ENCODE results near the gene LIPE.
A peak's percentile ranks its signal among the peaks of the same experiment; 100 is the strongest.

LIPE gene

DNA sequence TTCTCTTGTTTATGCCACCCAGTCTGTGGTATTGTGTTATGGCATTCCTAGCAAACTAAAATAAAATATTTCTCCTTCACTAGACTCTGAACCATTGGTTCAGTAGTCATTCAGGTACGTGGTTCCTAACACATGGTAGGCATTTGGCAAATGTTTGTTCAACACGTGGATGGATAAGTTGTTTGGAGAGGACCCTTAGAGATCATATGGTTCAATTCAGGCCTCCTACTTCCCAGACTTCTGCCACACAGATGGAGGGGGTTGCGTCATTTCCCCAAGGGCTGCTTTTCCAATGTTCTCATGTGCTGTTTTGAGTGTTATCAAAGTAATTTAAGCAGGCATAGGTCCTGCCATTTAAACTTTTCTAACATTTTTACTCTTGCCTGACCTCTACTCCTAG is 8.8 kb upstream of the LIPE start:
- H3K9me3 ChIP-seq (ENCODE audit: insufficient read depth, low read length, severe bottlenecking) = no peaks in the 10 kb centered on the region
- no peaks in the 10 kb centered on the region for H3K79me2 ChIP-seq (ENCODE audit: insufficient read depth, low read length)
- no peak overlapping the region for H2AFZ ChIP-seq (ENCODE audit: low read depth, low read length)
- TF ChIP-seq, protein P1, sequence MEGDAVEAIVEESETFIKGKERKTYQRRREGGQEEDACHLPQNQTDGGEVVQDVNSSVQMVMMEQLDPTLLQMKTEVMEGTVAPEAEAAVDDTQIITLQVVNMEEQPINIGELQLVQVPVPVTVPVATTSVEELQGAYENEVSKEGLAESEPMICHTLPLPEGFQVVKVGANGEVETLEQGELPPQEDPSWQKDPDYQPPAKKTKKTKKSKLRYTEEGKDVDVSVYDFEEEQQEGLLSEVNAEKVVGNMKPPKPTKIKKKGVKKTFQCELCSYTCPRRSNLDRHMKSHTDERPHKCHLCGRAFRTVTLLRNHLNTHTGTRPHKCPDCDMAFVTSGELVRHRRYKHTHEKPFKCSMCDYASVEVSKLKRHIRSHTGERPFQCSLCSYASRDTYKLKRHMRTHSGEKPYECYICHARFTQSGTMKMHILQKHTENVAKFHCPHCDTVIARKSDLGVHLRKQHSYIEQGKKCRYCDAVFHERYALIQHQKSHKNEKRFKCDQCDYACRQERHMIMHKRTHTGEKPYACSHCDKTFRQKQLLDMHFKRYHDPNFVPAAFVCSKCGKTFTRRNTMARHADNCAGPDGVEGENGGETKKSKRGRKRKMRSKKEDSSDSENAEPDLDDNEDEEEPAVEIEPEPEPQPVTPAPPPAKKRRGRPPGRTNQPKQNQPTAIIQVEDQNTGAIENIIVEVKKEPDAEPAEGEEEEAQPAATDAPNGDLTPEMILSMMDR (IDR thresholded peaks at IDR 0.05; ENCODE audit: borderline replicate concordance, extremely low read depth, low read length, poor library complexity, severe bottlenecking) = no peak
- TF ChIP-seq EZH2 (IDR thresholded peaks at IDR 0.05; ENCODE audit: borderline replicate concordance, low read depth, low read length, severe bottlenecking) = no peak
- no peak overlapping the region for H3K27ac ChIP-seq (ENCODE audit: low read length)
- no peak overlapping the region for H3K9ac ChIP-seq (ENCODE audit: low read depth, low read length)
- no peaks in the 10 kb centered on the region for H3K27me3 ChIP-seq (ENCODE audit: insufficient read depth, low read length, poor library complexity)
- H4K20me1 ChIP-seq (ENCODE audit: insufficient read depth, low read length) = 0 out of 2 replicates have a peak, but pooled peaks cover 2% of the 10 kb centered on the region
- H3K4me2 ChIP-seq (ENCODE audit: insufficient read depth, low read length) = no peak overlapping the region
- H3K4me3 ChIP-seq (ENCODE audit: low read depth in 1 of 2, low read length in 2 of 2) = no peak overlapping the region
- H3K36me3 ChIP-seq (ENCODE audit: insufficient read depth, low read length) = no peaks in the 10 kb centered on the region
- ATAC-seq (ENCODE audit: insufficient read depth, low read depth) (no peak), DNase-seq (no peak)
- H3K4me1 ChIP-seq (ENCODE audit: insufficient read depth, low read length) = no peaks in the 10 kb centered on the region

DNA sequence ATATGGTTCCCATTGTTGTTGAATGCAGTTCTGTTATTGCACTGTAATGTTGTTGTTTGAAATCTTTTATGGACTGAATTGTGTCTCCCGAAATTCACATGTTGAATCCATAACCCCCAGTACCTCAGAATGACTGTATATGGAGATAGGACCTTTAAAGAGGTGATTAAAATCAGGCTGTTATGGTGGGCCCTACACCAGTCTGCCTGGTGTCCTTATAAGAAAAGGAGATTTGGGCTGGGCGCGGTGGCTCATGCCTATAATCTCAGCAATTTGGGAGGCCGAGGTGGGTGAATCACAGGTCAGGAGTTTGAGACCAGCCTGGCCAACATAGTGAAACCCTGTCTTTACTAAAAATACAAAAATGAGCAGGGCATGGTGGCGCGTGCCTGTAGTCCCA is 8.1 kb upstream of the LIPE start:
- Histone ChIP-seq H4K20me1 (ENCODE audit: insufficient read depth, low read length) (no peaks in the 10 kb centered on the region), H3K9me3 (ENCODE audit: insufficient read depth, low read length, severe bottlenecking) (no peaks in the 10 kb centered on the region), H3K27ac (ENCODE audit: low read length) (no peak overlapping the region), H3K27me3 (ENCODE audit: insufficient read depth, low read length, poor library complexity) (no peaks in the 10 kb centered on the region), H3K9ac (ENCODE audit: low read depth, low read length) (no peak overlapping the region), H3K4me3 (ENCODE audit: low read depth in 1 of 2, low read length in 2 of 2) (no peak overlapping the region), H2AFZ (ENCODE audit: low read depth, low read length) (no peak overlapping the region), H3K4me2 (ENCODE audit: insufficient read depth, low read length) (no peak overlapping the region), H3K4me1 (ENCODE audit: insufficient read depth, low read length) (no peaks in the 10 kb centered on the region), H3K79me2 (ENCODE audit: insufficient read depth, low read length) (no peaks in the 10 kb centered on the region), H3K36me3 (ENCODE audit: insufficient read depth, low read length) (no peaks in the 10 kb centered on the region)
- ATAC-seq (ENCODE audit: insufficient read depth, low read depth) = no peak
- TF ChIP-seq, protein P1 (IDR thresholded peaks at IDR 0.05; ENCODE audit: borderline replicate concordance, extremely low read depth, low read length, poor library complexity, severe bottlenecking) = no peak
- TF ChIP-seq EZH2 (IDR thresholded peaks at IDR 0.05; ENCODE audit: borderline replicate concordance, low read depth, low read length, severe bottlenecking) = no peak
- no peak for DNase-seq

DNA sequence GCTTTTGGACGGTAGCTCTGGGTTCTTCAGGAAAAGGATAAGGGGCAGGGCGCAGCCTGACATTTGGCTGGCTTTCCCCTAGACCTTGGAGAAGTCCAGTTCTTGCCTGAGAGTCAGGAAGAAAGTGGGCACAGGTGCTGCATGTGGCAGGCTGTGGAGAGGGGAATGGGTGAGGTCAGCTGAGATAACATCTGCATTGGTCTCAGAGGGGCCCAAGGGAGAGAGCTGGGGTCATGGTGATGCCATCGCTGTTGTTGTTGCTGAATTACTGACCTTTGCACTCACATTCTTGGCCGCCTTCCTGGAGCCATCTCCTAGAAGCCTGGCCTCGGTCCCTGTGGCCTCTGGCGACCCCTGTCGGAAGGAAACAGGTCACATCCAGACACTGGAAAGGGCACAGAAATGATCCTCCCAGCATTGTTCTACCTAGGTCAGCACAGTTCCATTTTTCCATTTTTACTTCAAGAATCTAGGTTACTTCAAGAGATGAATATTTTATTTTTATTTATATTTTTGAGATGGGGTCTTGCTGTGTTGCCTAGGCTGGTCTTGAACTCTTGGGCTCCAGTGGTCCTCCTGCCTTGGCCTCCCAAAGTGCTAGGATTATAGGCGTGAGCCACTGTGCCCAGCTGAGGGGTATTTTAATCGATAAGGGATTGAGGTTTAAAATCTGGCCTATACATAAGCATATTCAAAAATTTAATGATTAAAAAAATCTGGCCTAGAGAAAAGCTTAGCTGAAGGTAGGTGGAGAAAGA is 6.5 kb upstream of the LIPE start:
- DNase-seq = peak; percentile 39
- TF ChIP-seq EZH2 (IDR thresholded peaks at IDR 0.05; ENCODE audit: borderline replicate concordance, low read depth, low read length, severe bottlenecking) = no peak
- TF ChIP-seq, protein P1 (IDR thresholded peaks at IDR 0.05; ENCODE audit: borderline replicate concordance, extremely low read depth, low read length, poor library complexity, severe bottlenecking) = peak; percentile 34
- H3K79me2 ChIP-seq (ENCODE audit: insufficient read depth, low read length) = no peaks in the 10 kb centered on the region
- no peaks in the 10 kb centered on the region for H3K9me3 ChIP-seq (ENCODE audit: insufficient read depth, low read length, severe bottlenecking)
- no peaks in the 10 kb centered on the region for H3K27me3 ChIP-seq (ENCODE audit: insufficient read depth, low read length, poor library complexity)
- no peak overlapping the region for H3K4me2 ChIP-seq (ENCODE audit: insufficient read depth, low read length)
- no peak overlapping the region for H3K27ac ChIP-seq (ENCODE audit: low read length)
- no peak overlapping the region for H3K4me3 ChIP-seq (ENCODE audit: low read depth in 1 of 2, low read length in 2 of 2)
- H3K9ac ChIP-seq (ENCODE audit: low read depth, low read length) = no peak overlapping the region
- H4K20me1 ChIP-seq (ENCODE audit: insufficient read depth, low read length) = no peaks in the 10 kb centered on the region
- H3K4me1 ChIP-seq (ENCODE audit: insufficient read depth, low read length) = no peaks in the 10 kb centered on the region
- ATAC-seq (ENCODE audit: insufficient read depth, low read depth) = no peak
- H2AFZ ChIP-seq (ENCODE audit: low read depth, low read length) = no peak overlapping the region
- no peaks in the 10 kb centered on the region for H3K36me3 ChIP-seq (ENCODE audit: insufficient read depth, low read length)

Data from DND-41 (cell line).